Nephron progenitor cell (in vitro differentiated cells): ENCODE results near the gene ITPR1.

Experiments
- DNase-seq: peaks from one replicate; pipeline ENCODE4 v3.0.0; 2021
- H3K27ac Mint-ChIP-seq: 2 replicates; pipeline ENCODE4 v1.8.0; 2021; ENCODE audit warnings: mild to moderate bottlenecking, moderate library complexity, mixed read lengths
- H3K27me3 Mint-ChIP-seq: 2 replicates; pipeline ENCODE4 v1.8.0; 2021; ENCODE audit warnings: mild to moderate bottlenecking, low read depth, mixed read lengths; ENCODE audit not compliant: poor library complexity
- H3K36me3 Mint-ChIP-seq: 2 replicates; pipeline ENCODE4 v1.8.0; 2021; ENCODE audit warnings: low read depth, mixed read lengths
- H3K4me1 Mint-ChIP-seq: 2 replicates; pipeline ENCODE4 v1.8.0; 2021; ENCODE audit warnings: mixed read lengths
- H3K4me3 Mint-ChIP-seq: 2 replicates; pipeline ENCODE4 v1.8.0; 2021; ENCODE audit warnings: mild to moderate bottlenecking, moderate library complexity, mixed read lengths
- H3K9me3 Mint-ChIP-seq: 2 replicates; pipeline ENCODE4 v1.8.0; 2021; ENCODE audit warnings: mild to moderate bottlenecking, moderate library complexity, mixed read lengths
- CTCF ChIP-seq: fragments of 200-600 bp; sonication (generic); IDR thresholded peaks from 2 replicates; pipeline ENCODE4 v1.5.0; 2021; ENCODE audit warnings: antibody characterized with exemption

ITPR1 gene

GRCh38 chr3:4886448-4886847 is 393.3 kb downstream of the ITPR1 start:
- no peaks in the 10 kb centered on the region for H3K9me3 Mint-ChIP-seq
- H3K4me3 Mint-ChIP-seq, result no peak overlapping the region
- no peak for TF ChIP-seq CTCF
- no peak overlapping the region for H3K27ac Mint-ChIP-seq
- DNase-seq, result no peak
- H3K36me3 Mint-ChIP-seq, result no peaks in the 10 kb centered on the region
- no peaks in the 10 kb centered on the region for H3K4me1 Mint-ChIP-seq
- no peaks in the 10 kb centered on the region for H3K27me3 Mint-ChIP-seq

GRCh38 chr3:4887177-4887576 is 394.0 kb downstream of the ITPR1 start:
- Mint-ChIP-seq H3K4me1 (no peaks in the 10 kb centered on the region), H3K27me3 (no peaks in the 10 kb centered on the region), H3K9me3 (no peaks in the 10 kb centered on the region), H3K27ac (no peak overlapping the region), H3K4me3 (no peak overlapping the region), H3K36me3 (no peaks in the 10 kb centered on the region)
- DNase-seq, result no peak
- TF ChIP-seq CTCF, result no peak

- no peak for TF ChIP-seq CTCF
- Mint-ChIP-seq H3K27ac (peak overlapping the region; percentile 19), H3K36me3 (no peaks in the 10 kb centered on the region), H3K9me3 (no peaks in the 10 kb centered on the region), H3K4me1 (no peaks in the 10 kb centered on the region), H3K4me3 (no peak overlapping the region), H3K27me3 (no peaks in the 10 kb centered on the region)
- DNase-seq, result no peak
These were observed 396.0 kb downstream of the ITPR1 start for GRCh38 chr3:4888913-4889846.

GRCh38 chr3:4889896-4890295 is 396.7 kb downstream of the ITPR1 start:
- no peaks in the 10 kb centered on the region for H3K36me3 Mint-ChIP-seq
- no peak for DNase-seq
- H3K9me3 Mint-ChIP-seq, result no peaks in the 10 kb centered on the region
- no peak for TF ChIP-seq CTCF
- no peak overlapping the region for H3K27ac Mint-ChIP-seq
- no peaks in the 10 kb centered on the region for H3K4me1 Mint-ChIP-seq
- no peak overlapping the region for H3K4me3 Mint-ChIP-seq
- no peaks in the 10 kb centered on the region for H3K27me3 Mint-ChIP-seq

GRCh38 chr3:4894891-4895530 is 401.9 kb downstream of the ITPR1 start:
- Mint-ChIP-seq H3K4me3 (no peak overlapping the region), H3K36me3 (no peaks in the 10 kb centered on the region), H3K4me1 (peaks cover 13% of the 10 kb centered on the region), H3K9me3 (no peaks in the 10 kb centered on the region), H3K27ac (no peak overlapping the region), H3K27me3 (peaks cover 7% of the 10 kb centered on the region)
- no peak for TF ChIP-seq CTCF
- no peak for DNase-seq
